HEK293 (cell line): ENCODE data around the gene UGT1A9.

Source experiments
- CTCF ChIP-seq: fragments of 450-650 bp; formaldehyde crosslinking; IDR thresholded peaks from 2 replicates; pipeline ENCODE4 v1.5.1; 2016; ENCODE audit warnings: missing biosample characterization, missing genetic modification characterization
- KLF17 ChIP-seq: fragments of 450-650 bp; formaldehyde crosslinking; IDR thresholded peaks from 2 replicates; pipeline ENCODE4 v1.5.1; 2016; ENCODE audit warnings: missing biosample characterization, missing genetic modification characterization

GRCh38 chr2:233654501-233654900 is 17.2 kb upstream of the UGT1A9 start:
- no peak for TF ChIP-seq CTCF (tag by site-specific recombination)
- no peak for TF ChIP-seq KLF17 (tag by site-specific recombination)
